ENCODE data around the gene LRRC36. TPM values are rescaled to one million over a fixed set of nuclear protein-coding genes. Genes with fewer than 3 reads are reported as not detected.

LRRC36 gene
- total RNA-seq, 1 donor from 2014 or later: 0.69 TPM

GRCh38 chr16:67384778-67385510, 58.3 kb downstream of the LRRC36 start:
- no peak for DNase-seq
- peaks cover 3% of the 10 kb centered on the region for H3K27me3 Mint-ChIP-seq
- ChIA-PET CTCF (no interaction called here), POLR2A (no interaction called here)
- TF ChIP-seq CTCF (IDR thresholded peaks at IDR 0.05): no peak
- H3K4me3 Mint-ChIP-seq: no peak overlapping the region
- no peak overlapping the region for H3K27ac Mint-ChIP-seq
- H3K4me1 Mint-ChIP-seq: no peaks in the 10 kb centered on the region
- ATAC-seq (ENCODE audit: low read depth): no peak
- no peaks in the 10 kb centered on the region for H3K36me3 Mint-ChIP-seq (ENCODE audit: low read depth)
- H3K9me3 Mint-ChIP-seq: no peaks in the 10 kb centered on the region
- intact Hi-C loops (cut with micrococcal nuclease): no loop called here

GRCh38 chr16:67386861-67387455, 60.3 kb downstream of the LRRC36 start:
- H3K9me3 Mint-ChIP-seq: no peaks in the 10 kb centered on the region
- ChIA-PET CTCF (no interaction called here), POLR2A (no interaction called here)
- no peak overlapping the region for H3K27ac Mint-ChIP-seq
- DNase-seq: no peak
- H3K4me3 Mint-ChIP-seq: no peak overlapping the region
- no peak for TF ChIP-seq CTCF (IDR thresholded peaks at IDR 0.05)
- intact Hi-C loops (cut with micrococcal nuclease): no loop called here
- H3K27me3 Mint-ChIP-seq: peaks cover 11% of the 10 kb centered on the region
- peaks cover 10% of the 10 kb centered on the region for H3K4me1 Mint-ChIP-seq
- no peak for ATAC-seq (ENCODE audit: low read depth)
- no peaks in the 10 kb centered on the region for H3K36me3 Mint-ChIP-seq (ENCODE audit: low read depth)

- H3K36me3 Mint-ChIP-seq (ENCODE audit: low read depth): no peaks in the 10 kb centered on the region
- H3K4me3 Mint-ChIP-seq: no peak overlapping the region
- no peak overlapping the region for H3K27ac Mint-ChIP-seq
- H3K4me1 Mint-ChIP-seq: peaks cover 10% of the 10 kb centered on the region
- no peak for ATAC-seq (ENCODE audit: low read depth)
- POLR2A ChIA-PET: no interaction called here
- CTCF ChIA-PET: no interaction called here
- no peak for DNase-seq
- TF ChIP-seq CTCF (IDR thresholded peaks at IDR 0.05): no peak
- intact Hi-C loops (cut with micrococcal nuclease): no loop called here
- no peaks in the 10 kb centered on the region for H3K9me3 Mint-ChIP-seq
- H3K27me3 Mint-ChIP-seq: peaks cover 17% of the 10 kb centered on the region
Observed at GRCh38 chr16:67387479-67388079, 61.0 kb downstream of the LRRC36 start.

- peaks cover 19% of the 10 kb centered on the region for H3K27me3 Mint-ChIP-seq
- POLR2A ChIA-PET: interaction anchor here (0.6 kb wide), 2 partner anchors 60 to 1455 kb away, joined by 5 to 8 read pairs; no protein-coding TSS in a partner anchor
- CTCF ChIA-PET: no interaction called here
- no peak overlapping the region for H3K4me3 Mint-ChIP-seq
- intact Hi-C loops (cut with micrococcal nuclease): no loop called here
- peaks cover 10% of the 10 kb centered on the region for H3K4me1 Mint-ChIP-seq
- ATAC-seq (ENCODE audit: low read depth): no peak
- no peak for DNase-seq
- H3K27ac Mint-ChIP-seq: no peak overlapping the region
- no peaks in the 10 kb centered on the region for H3K9me3 Mint-ChIP-seq
- TF ChIP-seq CTCF (IDR thresholded peaks at IDR 0.05): no peak
- H3K36me3 Mint-ChIP-seq (ENCODE audit: low read depth): no peaks in the 10 kb centered on the region
Observed at GRCh38 chr16:67388191-67388590, 61.6 kb downstream of the LRRC36 start.

- no peaks in the 10 kb centered on the region for H3K9me3 Mint-ChIP-seq
- H3K27me3 Mint-ChIP-seq: peaks cover 19% of the 10 kb centered on the region
- DNase-seq (no peak), ATAC-seq (ENCODE audit: low read depth) (no peak)
- H3K36me3 Mint-ChIP-seq (ENCODE audit: low read depth): no peaks in the 10 kb centered on the region
- intact Hi-C loops (cut with micrococcal nuclease): no loop called here
- TF ChIP-seq CTCF (IDR thresholded peaks at IDR 0.05): no peak
- H3K4me1 Mint-ChIP-seq: peaks cover 11% of the 10 kb centered on the region
- H3K27ac Mint-ChIP-seq: no peak overlapping the region
- POLR2A ChIA-PET: interaction anchor here (0.6 kb wide), 2 partner anchors 61 to 1454 kb away, joined by 5 to 8 read pairs; no protein-coding TSS in a partner anchor
- CTCF ChIA-PET: interaction anchor here (1.1 kb wide), 1 partner anchor 11 kb away, joined by 3 read pairs; no protein-coding TSS in a partner anchor
- no peak overlapping the region for H3K4me3 Mint-ChIP-seq
Observed at GRCh38 chr16:67388591-67388990, 62.0 kb downstream of the LRRC36 start.

All from activated B cell treated with CpG ODN at 0.5 μM for 24 hours (primary cell).